ENCODE data around the gene ARHGEF11. TPM values are rescaled to one million over a fixed set of nuclear protein-coding genes. Genes with fewer than 3 reads are reported as not detected.

The ARHGEF11 gene
- total RNA-seq, 1 experiment from 2014 or later, result 45.5 TPM

DNA sequence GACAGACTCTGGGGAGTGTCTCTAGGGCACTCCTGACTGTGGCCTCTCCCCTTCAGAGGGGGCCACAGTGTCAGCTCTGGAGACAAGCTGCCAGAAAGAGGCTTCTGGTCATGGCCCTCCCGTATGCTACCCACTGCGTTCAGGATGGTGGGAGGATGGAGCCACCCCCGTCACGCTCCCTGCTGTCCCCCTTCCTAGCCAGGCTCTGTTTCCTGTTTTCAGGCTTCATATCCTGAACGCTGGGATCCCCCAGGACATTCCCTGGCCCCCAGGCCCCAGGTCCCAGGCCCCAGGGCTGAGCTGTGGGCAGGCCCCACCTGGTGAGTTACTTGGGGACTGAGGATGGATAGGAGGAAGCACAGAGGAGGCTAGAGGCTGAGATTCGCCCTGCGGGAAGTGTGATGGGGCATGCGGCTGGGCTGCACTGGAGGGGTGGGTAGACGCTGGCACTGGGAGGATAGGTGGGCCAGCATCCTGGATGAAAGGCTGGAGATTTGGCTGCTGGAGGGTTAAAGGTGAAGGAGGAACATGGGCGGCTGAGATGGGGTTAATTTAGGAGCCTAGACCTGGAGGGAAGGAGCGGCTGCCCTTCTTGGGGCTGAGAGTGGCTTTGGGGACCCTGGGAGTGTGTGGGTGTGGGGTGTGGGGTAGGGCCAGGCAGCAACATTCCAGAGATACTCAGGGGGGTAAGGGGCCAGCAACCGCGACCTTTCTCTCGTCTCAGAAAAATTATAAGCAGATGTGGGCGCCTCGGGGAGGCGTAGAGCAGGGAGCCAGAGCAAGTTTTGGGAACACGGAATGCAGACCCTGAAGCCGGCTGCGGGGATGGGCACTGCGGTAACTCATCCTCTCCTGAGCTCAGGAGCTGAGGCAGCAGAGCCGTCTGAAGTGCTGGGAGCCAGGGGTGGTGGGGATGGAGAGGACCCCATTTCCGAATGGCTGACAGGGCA, 143.3 kb downstream of the ARHGEF11 start:
- Histone ChIP-seq H3K27me3 (replicated peaks; ENCODE audit: control insufficient read depth, insufficient read depth, low read length) (no peaks in the 10 kb centered on the region), H3K4me3 (ENCODE audit: low read depth, low read length) (no peak overlapping the region), H3K9me3 (no peaks in the 10 kb centered on the region), H3K4me1 (peaks cover 10% of the 10 kb centered on the region), H3K36me3 (ENCODE audit: control insufficient read depth, insufficient read depth, low read length) (no peaks in the 10 kb centered on the region)
- DNase-seq, result no peak
- no peak overlapping the region for H3K27ac Mint-ChIP-seq (ENCODE audit: unreplicated experiment)
- no peak overlapping the region for H3K4me3 Mint-ChIP-seq (ENCODE audit: unreplicated experiment)
- ChIA-PET POLR2A (no interaction called here), CTCF (no interaction called here)
- no peaks in the 10 kb centered on the region for H3K27me3 Mint-ChIP-seq (ENCODE audit: insufficient read depth, unreplicated experiment)
- no peaks in the 10 kb centered on the region for H3K9me3 Mint-ChIP-seq (ENCODE audit: unreplicated experiment)
- no TSS peak for BruUV-seq (replicated peaks)
- H3K36me3 Mint-ChIP-seq (ENCODE audit: insufficient read depth, unreplicated experiment), result no peaks in the 10 kb centered on the region
- TF ChIP-seq, protein P1, sequence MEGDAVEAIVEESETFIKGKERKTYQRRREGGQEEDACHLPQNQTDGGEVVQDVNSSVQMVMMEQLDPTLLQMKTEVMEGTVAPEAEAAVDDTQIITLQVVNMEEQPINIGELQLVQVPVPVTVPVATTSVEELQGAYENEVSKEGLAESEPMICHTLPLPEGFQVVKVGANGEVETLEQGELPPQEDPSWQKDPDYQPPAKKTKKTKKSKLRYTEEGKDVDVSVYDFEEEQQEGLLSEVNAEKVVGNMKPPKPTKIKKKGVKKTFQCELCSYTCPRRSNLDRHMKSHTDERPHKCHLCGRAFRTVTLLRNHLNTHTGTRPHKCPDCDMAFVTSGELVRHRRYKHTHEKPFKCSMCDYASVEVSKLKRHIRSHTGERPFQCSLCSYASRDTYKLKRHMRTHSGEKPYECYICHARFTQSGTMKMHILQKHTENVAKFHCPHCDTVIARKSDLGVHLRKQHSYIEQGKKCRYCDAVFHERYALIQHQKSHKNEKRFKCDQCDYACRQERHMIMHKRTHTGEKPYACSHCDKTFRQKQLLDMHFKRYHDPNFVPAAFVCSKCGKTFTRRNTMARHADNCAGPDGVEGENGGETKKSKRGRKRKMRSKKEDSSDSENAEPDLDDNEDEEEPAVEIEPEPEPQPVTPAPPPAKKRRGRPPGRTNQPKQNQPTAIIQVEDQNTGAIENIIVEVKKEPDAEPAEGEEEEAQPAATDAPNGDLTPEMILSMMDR (IDR thresholded peaks at IDR 0.05; ENCODE audit: insufficient read depth in 1 of 2, low read depth in 1 of 2, low read length in 1 of 2, severe bottlenecking in 1 of 2, unreplicated experiment in 1 of 2), result no peak
- peaks cover 12% of the 10 kb centered on the region for H3K4me1 Mint-ChIP-seq (ENCODE audit: low read depth, unreplicated experiment)
- intact Hi-C loops (cut with micrococcal nuclease; ENCODE audit: unreplicated experiment), result no loop called here

DNA sequence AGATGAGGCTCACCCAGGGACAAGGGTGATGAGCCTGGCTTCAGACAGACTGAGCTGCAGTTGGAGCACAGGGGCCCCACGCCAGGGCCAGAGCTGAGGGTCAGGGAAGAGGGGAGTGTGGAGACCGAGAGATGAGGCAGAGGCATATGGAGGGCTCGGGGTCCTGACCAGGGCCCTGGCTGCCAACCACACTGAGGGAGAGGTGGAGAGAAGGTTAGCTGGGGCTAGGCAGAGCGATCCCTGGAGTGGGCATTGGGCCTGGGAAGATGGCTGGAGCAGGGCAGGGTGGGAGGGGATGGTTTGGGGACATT, 144.0 kb downstream of the ARHGEF11 start:
- Mint-ChIP-seq H3K4me3 (ENCODE audit: unreplicated experiment) (no peak overlapping the region), H3K36me3 (ENCODE audit: insufficient read depth, unreplicated experiment) (no peaks in the 10 kb centered on the region), H3K9me3 (ENCODE audit: unreplicated experiment) (no peaks in the 10 kb centered on the region), H3K4me1 (ENCODE audit: low read depth, unreplicated experiment) (peaks cover 19% of the 10 kb centered on the region), H3K27me3 (ENCODE audit: insufficient read depth, unreplicated experiment) (no peaks in the 10 kb centered on the region), H3K27ac (ENCODE audit: unreplicated experiment) (no peak overlapping the region)
- TF ChIP-seq, protein P1 (IDR thresholded peaks at IDR 0.05; ENCODE audit: insufficient read depth in 1 of 2, low read depth in 1 of 2, low read length in 1 of 2, severe bottlenecking in 1 of 2, unreplicated experiment in 1 of 2), result no peak
- H3K27me3 ChIP-seq (replicated peaks; ENCODE audit: control insufficient read depth, insufficient read depth, low read length), result no peaks in the 10 kb centered on the region
- no peaks in the 10 kb centered on the region for H3K9me3 ChIP-seq
- BruUV-seq (replicated peaks), result no TSS peak
- ChIA-PET CTCF (no interaction called here), POLR2A (no interaction called here)
- no peak for DNase-seq
- H3K4me1 ChIP-seq, result peaks cover 13% of the 10 kb centered on the region
- intact Hi-C loops (cut with micrococcal nuclease; ENCODE audit: unreplicated experiment), result no loop called here
- no peak overlapping the region for H3K4me3 ChIP-seq (ENCODE audit: low read depth, low read length)
- H3K36me3 ChIP-seq (ENCODE audit: control insufficient read depth, insufficient read depth, low read length), result no peaks in the 10 kb centered on the region

DNA sequence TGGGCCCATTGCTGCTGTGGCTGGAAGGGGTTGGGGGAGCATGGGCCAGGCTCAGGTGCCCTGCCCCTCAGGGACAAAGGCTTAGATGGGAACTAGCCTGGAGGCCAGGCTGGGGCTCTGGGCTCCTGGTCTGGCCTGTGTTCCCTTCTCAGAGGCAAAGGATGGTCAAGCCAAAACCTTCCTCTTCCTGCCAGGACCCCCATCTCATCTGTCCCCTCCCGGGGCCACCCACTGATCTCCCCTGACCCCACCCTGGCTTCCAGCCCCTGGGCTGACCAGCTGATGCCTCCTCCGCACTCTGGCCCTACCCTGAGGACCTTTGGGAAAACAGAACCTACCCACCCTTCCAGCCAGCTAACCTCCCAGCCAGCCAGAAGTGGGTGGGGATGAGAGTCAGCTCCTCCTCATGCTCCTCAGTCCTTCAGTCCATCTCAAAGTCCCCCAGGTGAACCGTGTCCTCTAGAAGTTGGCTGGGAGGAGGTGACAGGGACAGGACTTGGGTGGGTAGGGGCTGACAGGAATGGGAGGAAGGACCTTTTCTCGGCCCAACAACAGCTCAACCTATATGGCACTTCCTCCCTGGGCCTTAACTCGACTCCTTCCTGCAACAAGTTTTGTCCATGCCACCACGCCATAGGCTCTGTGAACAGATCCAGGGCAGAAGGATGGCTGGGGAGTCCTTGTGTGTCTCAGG, 144.5 kb downstream of the ARHGEF11 start:
- Mint-ChIP-seq H3K4me3 (ENCODE audit: unreplicated experiment) (no peak overlapping the region), H3K9me3 (ENCODE audit: unreplicated experiment) (no peaks in the 10 kb centered on the region), H3K27me3 (ENCODE audit: insufficient read depth, unreplicated experiment) (no peaks in the 10 kb centered on the region), H3K4me1 (ENCODE audit: low read depth, unreplicated experiment) (peaks cover 23% of the 10 kb centered on the region), H3K36me3 (ENCODE audit: insufficient read depth, unreplicated experiment) (no peaks in the 10 kb centered on the region), H3K27ac (ENCODE audit: unreplicated experiment) (no peak overlapping the region)
- intact Hi-C loops (cut with micrococcal nuclease; ENCODE audit: unreplicated experiment), result no loop called here
- H3K27me3 ChIP-seq (replicated peaks; ENCODE audit: control insufficient read depth, insufficient read depth, low read length), result no peaks in the 10 kb centered on the region
- no peaks in the 10 kb centered on the region for H3K36me3 ChIP-seq (ENCODE audit: control insufficient read depth, insufficient read depth, low read length)
- CTCF ChIA-PET, result interaction anchor here (0.6 kb wide), 1 partner anchor 12 kb away, joined by 3 read pairs; no protein-coding TSS in a partner anchor
- no peak for DNase-seq
- POLR2A ChIA-PET, result no interaction called here
- no peak overlapping the region for H3K4me3 ChIP-seq (ENCODE audit: low read depth, low read length)
- H3K4me1 ChIP-seq, result peaks cover 18% of the 10 kb centered on the region
- TF ChIP-seq, protein P1 (IDR thresholded peaks at IDR 0.05; ENCODE audit: insufficient read depth in 1 of 2, low read depth in 1 of 2, low read length in 1 of 2, severe bottlenecking in 1 of 2, unreplicated experiment in 1 of 2), result no peak
- no TSS peak for BruUV-seq (replicated peaks)
- H3K9me3 ChIP-seq, result no peaks in the 10 kb centered on the region

Measured in Caco-2 (cell line).